ENCODE measurements around the gene SMARCA4.
A peak's percentile ranks its signal among the peaks of the same experiment; 100 is the strongest.
"Not testable (repeated sequence)": the region's sequence is repeated elsewhere in the genome, so short reads cannot be mapped to it uniquely, and the experiment has no call there.

SMARCA4 gene

GRCh38 chr19:11064831-11065303 is 104.0 kb downstream of the SMARCA4 start:
- H3K4me3 ChIP-seq (replicated peaks in 1 of 2; ENCODE audit: low read depth in 2 of 2, low read length in 2 of 2): no peak overlapping the region

GRCh38 chr19:11066326-11066725 is 105.5 kb downstream of the SMARCA4 start:
- no peak for TF ChIP-seq CTCF (IDR thresholded peaks at IDR 0.05; ENCODE audit: low read depth, low read length)
- H3K4me3 ChIP-seq (replicated peaks in 1 of 2; ENCODE audit: low read depth in 2 of 2, low read length in 2 of 2): no peak overlapping the region
- no peak for DNase-seq (ENCODE audit: low read depth in 2 of 2)

More at GRCh38 chr19:11064831-11065303, 104.0 kb downstream of the SMARCA4 start:
- DNase-seq (ENCODE audit: low read depth in 2 of 2): peak; percentile 25 to 43
- no peak for TF ChIP-seq CTCF (IDR thresholded peaks at IDR 0.05; ENCODE audit: low read depth, low read length)

GRCh38 chr19:11067356-11068113 is 106.7 kb downstream of the SMARCA4 start:
- H3K4me3 ChIP-seq (replicated peaks in 1 of 2; ENCODE audit: low read depth in 2 of 2, low read length in 2 of 2): no peak overlapping the region
- TF ChIP-seq CTCF (IDR thresholded peaks at IDR 0.05; ENCODE audit: low read depth, low read length): no peak
- DNase-seq (ENCODE audit: low read depth in 2 of 2): peak in 1 of 2 donors; percentile 30

- no peak overlapping the region for H3K4me3 ChIP-seq (replicated peaks in 1 of 2; ENCODE audit: low read depth in 2 of 2, low read length in 2 of 2)
- no peak for TF ChIP-seq CTCF (IDR thresholded peaks at IDR 0.05; ENCODE audit: low read depth, low read length)
- DNase-seq (ENCODE audit: low read depth in 2 of 2): no peak
Measured at GRCh38 chr19:11069561-11069960, 108.7 kb downstream of the SMARCA4 start.

- TF ChIP-seq CTCF (IDR thresholded peaks at IDR 0.05; ENCODE audit: low read depth, low read length): no peak
- no peak overlapping the region for H3K4me3 ChIP-seq (replicated peaks in 1 of 2; ENCODE audit: low read depth in 2 of 2, low read length in 2 of 2)
- DNase-seq (ENCODE audit: low read depth in 2 of 2): no peak
Measured at GRCh38 chr19:11070123-11070522, 109.3 kb downstream of the SMARCA4 start.

- H3K4me3 ChIP-seq (replicated peaks in 1 of 2; ENCODE audit: low read depth in 2 of 2, low read length in 2 of 2): no peak overlapping the region
- TF ChIP-seq CTCF (IDR thresholded peaks at IDR 0.05; ENCODE audit: low read depth, low read length): no peak
- no peak for DNase-seq (ENCODE audit: low read depth in 2 of 2)
Measured at GRCh38 chr19:11073568-11073967, 112.7 kb downstream of the SMARCA4 start.

GRCh38 chr19:11076792-11077191 is 116.0 kb downstream of the SMARCA4 start:
- not testable (repeated sequence) for H3K4me3 ChIP-seq (replicated peaks in 1 of 2; ENCODE audit: low read depth in 2 of 2, low read length in 2 of 2); DNase-seq (ENCODE audit: low read depth in 2 of 2)

Data from cardiac fibroblast (primary cell).